HG03571 (cell line): ENCODE data around the gene NCKAP5.
"Not testable (repeated sequence)": the region's sequence is repeated elsewhere in the genome, so short reads cannot be mapped to it uniquely, and the experiment has no call there.

Experiments
- ATAC-seq: cut with Tn5 transposase; IDR thresholded peaks from one replicate; pipeline ENCODE4 v1.9.1; 2021; ENCODE audit not compliant: unreplicated experiment

NCKAP5 gene

DNA sequence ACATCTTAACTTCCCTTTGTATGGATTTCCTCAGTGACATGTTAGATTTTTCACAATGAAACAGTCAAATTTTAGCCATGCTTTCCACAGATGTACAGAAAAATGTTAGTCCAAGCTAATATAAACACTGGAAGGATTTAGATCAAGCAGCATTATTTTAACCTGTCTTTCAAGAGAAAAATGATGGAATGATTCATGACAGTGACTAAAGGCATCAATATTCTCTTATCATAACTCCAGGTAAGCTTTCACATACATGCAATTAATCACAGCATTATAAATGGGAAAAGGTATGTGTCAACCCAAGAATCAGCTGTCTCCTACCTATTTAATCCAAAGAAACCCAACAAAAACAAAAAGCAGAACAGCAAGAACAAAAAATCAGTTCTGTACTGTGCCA lies 92.7 kb downstream of the NCKAP5 start:
- no peak for ATAC-seq

DNA sequence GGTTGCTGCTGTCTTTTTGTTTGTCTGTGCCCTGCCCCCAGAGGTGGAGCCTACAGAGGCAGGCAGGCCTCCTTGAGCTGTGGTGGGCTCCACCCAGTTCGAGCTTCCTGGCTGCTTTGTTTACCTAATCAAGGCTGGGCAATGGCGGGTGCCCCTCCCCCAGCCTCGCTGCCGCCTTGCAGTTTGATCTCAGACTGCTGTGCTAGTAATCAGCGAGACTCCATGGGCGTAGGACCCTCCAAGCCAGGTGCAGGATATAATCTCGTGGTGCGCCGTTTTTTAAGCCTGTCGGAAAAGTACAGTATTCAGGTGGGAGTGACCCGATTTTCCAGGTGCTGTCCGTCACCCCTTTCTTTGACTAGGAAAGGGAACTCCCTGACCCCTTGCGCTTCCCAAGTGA lies 97.8 kb downstream of the NCKAP5 start:
- not testable (repeated sequence) for ATAC-seq

DNA sequence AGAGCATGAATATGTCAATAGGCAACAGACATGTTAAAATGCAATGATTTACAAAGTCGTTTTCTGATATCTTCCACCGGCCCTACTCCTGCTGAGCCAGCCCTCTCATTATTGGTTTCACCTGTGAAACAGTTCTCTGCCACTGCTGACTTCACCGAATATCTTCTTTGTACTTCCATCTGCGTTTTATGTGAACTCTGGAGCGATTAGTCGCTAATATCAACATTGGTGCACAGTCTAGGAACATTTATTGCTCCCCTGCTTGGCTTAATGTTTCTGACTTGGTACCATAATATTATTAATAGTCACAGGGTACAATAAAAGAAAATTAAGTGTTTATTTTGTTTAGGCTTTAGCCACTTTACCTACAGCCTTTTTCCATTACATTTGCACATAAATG lies 105.5 kb downstream of the NCKAP5 start:
- no peak for ATAC-seq

DNA sequence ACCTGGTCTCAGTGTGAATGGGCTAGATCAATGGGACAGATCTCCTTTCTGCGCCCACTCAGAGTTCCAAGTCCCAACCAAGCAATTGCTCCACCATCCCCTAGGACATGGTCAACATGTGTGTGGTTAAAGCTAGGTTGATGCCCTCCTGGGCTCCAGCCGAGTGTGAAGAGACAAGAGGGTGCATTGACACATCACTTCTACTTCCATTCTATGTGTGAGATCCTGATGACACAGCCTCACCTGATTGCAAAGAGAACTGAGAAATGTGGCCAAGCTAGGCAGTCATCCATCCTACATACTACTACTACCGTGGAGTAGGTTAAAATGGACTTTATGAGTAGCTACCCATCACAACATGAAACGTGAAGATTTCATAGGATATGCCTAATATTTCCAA lies 106.8 kb downstream of the NCKAP5 start:
- no peak for ATAC-seq

DNA sequence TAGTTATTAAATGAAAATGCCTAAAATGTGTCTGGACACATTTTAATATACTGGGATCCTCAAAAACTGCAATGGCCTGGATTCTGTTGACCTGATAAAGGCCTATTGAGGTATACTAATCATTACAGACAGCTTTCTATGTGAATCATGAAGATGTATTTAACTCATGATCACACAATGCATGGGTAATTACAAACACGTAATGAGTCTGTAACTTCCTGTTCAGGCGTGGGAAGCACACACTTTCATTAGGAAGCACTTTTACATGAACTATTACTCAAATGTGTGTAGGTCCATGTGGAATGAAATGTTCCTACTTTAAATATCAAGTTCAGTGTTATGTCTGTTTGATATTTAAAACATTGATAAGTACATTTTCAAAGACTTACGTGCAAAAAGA lies 108.7 kb downstream of the NCKAP5 start:
- ATAC-seq, result no peak

DNA sequence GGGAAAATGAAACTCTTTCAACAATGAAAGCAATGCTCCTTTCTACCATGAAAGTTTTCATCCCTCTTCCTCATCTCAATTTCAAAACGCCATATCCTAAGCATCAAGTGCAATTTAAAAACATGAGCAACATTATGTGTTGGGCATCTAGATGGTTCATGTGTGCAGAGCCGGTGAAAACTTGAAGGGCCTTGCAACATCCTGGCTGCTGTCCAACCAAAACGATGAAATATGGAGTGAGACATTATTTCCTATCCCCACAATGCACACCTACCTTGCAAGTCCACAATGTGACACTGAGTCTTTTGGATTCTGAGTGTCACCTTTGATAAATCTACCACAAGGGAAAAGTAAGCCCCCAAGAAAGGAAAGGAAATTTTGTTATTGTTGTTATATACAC lies 110.0 kb downstream of the NCKAP5 start:
- no peak for ATAC-seq

DNA sequence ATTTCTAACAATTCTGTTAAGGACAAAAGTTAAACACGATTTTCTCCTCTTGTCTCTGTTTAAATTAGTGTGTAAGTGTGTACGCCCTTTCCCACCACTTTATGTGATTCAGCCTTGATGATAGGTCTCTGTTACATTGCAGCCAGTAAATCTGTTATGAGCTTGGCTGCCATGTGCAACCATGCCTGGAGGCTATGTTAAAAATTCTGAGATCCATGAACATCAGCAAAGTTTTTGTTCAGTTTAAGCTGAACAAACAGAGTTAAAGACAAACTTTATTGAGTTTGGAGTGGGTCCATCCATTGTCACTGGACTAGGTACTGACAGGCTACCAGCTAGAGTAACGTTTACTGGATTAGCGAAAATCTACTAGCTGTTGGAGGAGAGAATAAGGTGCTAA lies 110.4 kb downstream of the NCKAP5 start:
- ATAC-seq, result no peak

DNA sequence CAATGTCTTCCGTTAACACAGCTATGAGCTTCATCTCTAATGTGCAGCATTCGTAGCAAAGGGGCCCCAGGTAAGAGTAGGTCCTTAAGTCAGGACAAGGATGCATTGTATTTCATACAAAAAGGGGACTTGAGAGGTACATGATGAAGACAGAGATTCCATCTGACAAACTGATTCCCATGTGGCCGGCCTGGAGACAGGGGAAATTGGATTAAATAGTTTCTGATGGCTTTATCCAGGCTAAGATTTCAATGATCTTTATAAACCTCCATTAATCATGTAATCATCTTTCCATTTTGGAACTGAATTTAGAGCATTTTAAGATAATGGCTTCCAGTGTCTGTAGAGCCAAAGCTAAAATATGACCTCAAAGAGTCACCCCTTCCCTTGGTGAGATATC lies 111.3 kb downstream of the NCKAP5 start:
- no peak for ATAC-seq

DNA sequence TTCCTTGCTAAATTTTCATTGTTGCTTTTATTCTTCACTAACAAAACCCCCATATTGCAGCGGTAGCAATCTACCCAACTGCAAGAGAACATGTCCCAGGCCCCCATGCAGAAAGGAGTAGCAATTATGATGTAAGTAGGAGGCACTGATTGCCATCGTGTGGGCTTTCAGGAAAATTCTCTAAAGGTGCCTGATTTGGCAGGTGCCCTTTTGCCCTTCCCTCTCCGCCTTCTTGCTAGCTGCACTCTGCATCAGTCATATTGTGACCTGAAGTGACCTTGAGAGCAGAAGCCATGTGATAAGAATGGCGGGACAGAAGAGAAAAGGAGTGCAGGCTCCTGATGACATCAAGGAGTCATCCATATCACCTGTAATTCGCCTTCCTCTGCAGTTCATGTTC lies 112.1 kb downstream of the NCKAP5 start:
- no peak for ATAC-seq

DNA sequence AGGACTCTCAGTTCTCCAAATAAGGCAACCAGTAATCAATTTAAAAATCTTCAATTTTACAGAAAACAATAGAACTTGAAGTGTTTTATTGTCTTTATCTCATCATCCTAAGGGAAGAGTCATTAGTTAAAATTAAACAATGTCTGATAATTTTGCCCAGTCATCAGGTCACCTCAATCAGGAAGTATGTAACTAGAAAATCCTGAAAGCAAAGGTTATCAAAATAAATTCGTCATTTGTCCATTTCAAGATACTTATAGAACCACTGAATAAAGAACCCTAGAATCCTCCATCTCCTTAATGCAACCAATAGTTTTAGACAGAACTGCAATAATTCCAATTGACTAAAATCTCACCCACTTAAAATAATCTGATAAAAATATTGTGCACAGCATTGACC lies 115.2 kb downstream of the NCKAP5 start:
- ATAC-seq, result no peak

DNA sequence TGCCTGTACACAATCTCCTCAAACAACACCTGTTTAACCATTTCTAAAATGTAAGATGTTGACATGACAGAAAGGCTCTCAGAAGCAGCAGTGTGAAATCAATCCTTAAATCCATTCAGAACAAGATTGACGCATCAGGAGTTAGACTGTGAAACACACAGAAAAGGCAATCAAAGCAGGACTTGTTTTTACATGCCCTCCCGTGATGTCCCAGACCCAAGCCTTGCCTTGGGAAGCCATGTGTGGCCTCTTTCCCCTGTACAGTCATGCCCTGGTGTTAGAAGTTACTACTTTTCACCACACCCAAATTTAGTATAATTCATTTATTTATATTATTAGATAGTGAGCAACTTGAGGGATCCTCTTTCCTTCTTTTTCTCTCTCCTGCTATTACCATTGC lies 115.7 kb downstream of the NCKAP5 start:
- no peak for ATAC-seq

DNA sequence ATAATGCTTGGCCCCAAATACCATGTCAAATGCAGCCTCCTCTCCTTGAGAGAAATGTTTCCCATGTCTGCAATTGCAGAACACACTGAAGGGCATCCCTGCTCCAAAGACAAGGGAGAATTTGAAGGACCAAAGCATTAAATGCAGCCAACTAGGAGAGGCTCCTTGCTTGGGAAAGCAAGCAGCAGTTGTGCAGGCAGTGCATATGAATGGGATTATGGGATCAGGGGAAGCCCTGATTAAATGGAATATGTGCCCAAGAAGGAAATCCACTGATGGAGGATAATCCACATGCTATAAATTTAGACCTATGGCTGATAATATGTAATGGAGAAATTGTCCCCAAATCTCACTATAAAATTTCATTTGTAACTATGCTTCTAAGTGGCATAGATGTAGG lies 116.1 kb downstream of the NCKAP5 start:
- ATAC-seq, result no peak

DNA sequence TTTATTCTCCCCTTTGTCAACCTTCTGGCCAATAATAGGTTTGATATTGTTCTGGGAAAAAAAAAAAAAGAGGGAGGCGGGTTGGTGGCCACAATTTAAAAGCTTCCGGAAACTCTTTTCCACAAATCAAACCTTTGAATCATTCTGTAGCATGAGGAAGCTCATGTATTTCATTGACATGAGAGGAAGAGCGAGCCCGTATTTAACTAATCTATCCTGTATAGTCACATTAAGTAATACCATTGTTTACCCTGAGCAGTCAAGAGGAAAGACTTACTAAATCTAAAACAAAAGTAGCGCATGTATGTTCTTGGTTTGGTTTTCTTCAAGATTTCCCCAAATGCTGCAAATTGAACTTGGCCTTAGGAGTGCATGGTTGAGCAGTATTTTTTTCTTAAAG lies 120.1 kb downstream of the NCKAP5 start:
- no peak for ATAC-seq

DNA sequence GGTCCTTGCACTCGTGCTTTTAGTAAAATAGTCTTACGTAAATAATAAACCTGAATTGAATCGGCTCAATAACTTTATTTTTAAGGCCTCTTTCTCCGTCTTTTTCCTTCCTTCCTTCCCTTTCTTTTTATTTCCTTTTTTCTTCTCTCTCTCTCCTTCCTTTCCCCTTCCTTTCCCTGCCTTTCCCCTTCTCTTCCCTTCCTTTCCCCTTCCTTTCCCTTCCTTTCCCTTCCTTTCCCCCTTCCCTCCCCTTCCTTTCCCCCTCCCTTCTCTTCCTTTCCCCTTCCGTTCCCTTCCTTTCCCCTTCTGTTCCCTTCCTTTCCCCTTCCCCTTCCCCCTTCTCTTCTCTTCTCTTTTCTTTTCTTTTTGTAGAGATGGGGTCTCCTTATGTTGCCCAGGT lies 121.0 kb downstream of the NCKAP5 start:
- no peak for ATAC-seq

DNA sequence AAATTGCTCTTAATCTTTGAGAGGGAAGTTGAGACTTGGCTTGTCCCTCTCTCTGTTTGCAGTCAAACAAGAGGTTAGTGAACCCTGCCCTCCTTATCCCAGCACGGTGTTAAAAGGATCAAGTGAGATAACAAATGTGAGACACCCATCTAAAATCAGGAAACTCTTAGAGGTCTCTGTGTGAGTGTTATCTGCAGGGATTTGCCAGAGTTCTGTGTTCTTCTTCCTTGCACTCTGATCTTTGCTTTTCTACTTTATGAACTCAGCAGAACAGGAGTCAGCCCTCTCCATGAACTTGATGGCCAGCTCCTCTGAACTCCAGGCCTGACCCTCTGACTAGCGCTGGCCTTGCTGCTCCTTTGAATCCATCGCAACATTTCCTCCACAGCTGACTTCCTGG lies 123.8 kb downstream of the NCKAP5 start:
- ATAC-seq, result no peak

DNA sequence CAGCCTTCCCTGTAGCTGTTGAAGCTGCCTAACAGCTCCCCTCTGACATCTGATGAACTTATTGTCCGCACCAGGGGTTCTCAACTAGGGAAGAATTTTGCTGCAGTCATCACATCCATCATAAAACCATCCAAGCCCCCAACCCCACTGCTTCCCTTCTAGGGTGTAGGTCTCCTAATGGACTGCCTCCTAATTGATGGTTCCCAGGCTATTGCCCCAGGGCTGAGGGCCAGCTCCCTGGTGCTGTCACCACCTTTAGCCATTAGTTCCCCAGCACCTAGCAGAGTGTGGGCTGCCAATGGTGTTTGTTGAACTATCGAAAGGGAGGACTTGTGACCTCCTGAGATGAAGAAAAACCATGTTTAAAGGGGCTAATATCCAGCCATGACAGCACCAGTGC lies 125.9 kb downstream of the NCKAP5 start:
- no peak for ATAC-seq

DNA sequence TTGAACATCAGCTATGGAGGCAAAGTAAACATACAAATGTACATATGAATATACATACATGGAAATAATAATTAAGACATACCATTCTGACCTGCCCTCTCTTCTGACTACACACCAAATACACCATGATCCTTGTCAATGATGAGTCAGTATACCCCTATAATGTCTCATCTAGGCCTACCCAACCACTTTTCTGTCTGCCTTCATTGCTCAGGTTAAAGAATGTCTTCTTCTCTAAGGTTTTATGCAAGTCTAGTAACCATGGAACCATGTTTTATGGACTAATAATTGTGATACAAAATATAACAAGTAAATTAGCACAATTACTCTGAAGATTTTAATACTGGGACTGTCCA lies 128.7 kb downstream of the NCKAP5 start:
- ATAC-seq, result no peak

DNA sequence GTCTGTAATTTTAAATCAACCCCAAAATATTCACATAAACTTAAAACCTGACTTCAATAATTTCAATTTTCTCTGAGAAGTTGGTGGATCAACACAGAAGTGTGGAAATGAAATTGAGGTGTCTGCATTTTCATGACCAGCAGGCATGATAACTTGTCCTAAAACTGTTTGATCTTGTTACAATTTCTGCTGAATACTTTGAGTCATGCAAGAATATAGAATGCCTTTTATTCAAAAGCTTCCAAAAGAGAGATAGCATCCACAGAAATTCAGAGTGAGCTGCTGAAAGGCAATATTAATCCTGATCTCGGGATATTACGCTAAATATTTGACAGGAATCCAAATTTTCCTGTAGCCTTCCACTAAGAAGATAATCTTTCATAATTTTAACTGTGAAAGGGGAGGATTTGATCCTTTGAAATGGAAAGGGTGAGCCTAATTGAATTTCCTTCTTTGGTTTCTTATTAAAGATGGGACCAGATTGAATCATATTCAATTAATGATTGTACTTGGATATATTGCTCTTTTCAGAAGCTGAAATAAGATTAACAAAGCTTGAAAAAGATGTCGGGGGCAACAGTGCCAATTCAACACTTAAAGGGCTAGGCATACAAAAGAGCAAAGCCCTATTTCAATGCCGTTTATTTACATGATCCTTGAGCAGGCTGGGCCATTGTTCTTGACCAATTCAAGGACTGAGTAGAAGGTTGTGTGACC lies 129.3 kb downstream of the NCKAP5 start:
- no peak for ATAC-seq

DNA sequence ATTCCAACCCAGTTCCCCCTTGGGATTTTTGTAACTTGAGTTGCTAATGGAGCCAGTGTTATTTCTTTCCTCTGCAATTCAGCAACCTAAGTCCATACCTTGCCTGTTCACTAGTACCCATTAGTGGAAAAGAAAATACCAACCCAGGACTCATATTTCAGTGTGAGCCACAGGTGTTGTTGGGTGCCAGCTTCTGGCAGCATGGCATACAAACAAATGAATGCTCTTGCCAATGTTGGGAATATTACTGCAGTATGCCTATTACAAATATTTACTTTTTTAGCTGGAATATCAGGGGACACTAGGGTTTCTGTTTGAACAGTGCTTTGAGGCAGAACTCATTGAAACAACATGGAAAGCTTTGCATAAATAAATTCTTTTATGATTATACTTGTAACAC lies 130.2 kb downstream of the NCKAP5 start:
- no peak for ATAC-seq

DNA sequence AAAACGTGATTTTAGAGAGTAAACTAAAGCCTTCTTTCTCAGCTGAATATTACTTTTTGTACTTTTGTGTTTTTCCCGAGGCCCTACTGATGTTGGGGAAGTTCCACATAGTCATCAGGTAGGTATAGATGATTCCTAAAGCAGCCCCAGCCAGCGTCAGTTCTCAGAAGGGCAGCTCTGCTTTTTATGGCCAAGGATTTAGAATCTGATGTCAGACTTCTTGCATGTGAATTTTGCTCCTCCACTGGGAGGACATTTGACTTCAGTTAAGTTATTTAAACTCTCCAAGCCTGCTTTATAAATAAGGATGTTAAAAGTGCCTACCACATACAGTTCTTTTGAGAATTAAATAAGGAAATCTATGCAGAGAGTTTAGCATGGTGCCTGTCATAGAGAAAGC lies 130.8 kb downstream of the NCKAP5 start:
- no peak for ATAC-seq

DNA sequence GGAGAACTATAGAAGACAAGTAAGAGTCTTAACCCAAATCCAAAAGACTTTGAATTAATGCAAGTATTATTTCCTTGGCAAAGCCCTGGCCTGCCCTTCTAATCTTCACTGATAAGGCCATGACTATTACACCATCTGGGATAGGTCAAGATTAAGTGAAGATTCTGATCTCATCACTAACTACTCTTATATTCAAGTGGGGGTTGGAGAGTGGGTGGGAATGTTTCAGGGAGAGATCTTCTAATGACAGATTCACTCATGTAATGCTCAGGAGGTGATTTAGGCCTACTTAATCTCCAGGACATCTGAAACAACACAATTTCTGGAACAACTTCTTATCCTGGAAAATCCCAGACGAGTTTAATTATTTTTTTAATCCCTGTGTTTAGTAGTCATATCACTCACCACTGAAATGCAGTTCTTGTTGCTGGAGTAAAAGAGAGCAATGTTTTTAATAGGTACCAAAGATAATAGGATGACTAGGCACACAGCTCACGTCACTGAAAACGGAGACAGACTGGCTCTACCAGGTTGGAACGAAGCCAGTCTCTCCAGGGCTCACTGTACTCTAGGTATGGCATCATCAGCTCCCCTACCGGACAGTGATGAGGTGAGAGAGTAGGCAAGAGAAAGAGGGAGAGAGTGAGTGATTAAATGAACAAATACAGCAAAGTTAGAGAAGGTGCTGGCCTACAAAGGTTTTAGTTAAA lies 133.1 kb downstream of the NCKAP5 start:
- ATAC-seq, result no peak

DNA sequence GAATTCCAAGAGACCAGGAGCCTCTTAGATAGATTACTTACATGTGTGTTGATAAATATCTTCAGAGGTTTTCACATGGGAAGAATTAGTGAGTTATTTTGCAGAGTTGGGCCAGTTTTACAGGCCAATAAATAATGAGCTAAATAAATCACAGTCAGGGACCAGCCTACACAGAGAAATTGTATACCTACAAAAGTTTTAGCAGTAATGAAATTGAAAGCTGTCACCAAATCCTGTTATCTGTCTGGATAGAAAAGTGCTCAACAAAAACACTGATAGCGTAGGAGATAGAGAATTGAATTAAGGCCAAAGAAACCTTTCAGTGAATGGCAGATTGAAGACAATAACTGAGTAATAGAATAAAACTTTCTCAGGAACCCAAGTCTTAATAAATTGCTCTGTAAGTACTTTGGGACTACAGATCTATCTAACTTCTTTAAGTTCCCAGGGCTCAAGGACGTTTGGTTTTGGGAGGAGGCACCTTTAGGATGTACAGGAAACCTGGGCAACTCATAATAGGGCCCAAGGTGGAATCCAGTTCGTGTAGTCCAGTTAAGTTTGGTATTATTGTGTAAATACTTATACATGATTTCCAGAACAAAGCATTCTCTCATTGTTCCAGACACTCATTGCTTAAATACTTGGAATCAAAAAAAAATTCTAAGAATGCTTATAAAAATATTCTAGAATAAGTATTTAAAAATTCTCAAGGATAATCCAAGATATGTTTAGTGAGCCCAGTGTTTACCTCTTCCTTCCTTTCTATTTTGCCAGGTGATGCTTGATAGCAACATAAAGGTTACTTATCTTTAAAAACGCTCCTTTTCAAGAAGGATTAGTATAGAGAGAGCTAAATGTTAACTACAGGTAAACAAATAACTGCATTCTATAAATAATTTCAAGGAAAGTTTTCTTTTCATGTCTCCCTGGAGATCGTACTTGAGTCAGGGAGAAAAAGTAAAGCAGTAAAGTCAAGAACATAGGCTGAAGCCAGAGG lies 134.5 kb downstream of the NCKAP5 start:
- ATAC-seq, result no peak
